Esophagus muscularis mucosa (tissue), 4 donors: ENCODE results near the gene LUZP1.

Experiments
- CTCF ChIP-seq, 3 experiments: fragments of 200-600 bp in 2 of 3; fragments of 450-650 bp in 1 of 3; sonication (generic) in 2 of 3; IDR thresholded peaks; one replicate each; pipeline ENCODE4 v1.5.1; 2017 to 2019; ENCODE audit warnings: antibody characterized with exemption in 3 of 3, mild to moderate bottlenecking in 2 of 3, moderate library complexity in 1 of 3
- EP300 ChIP-seq: sonication (generic); formaldehyde crosslinking; IDR thresholded peaks from one replicate; pipeline ENCODE4 v1.6.1; 2017; ENCODE audit warnings: antibody characterized with exemption
- POLR2A ChIP-seq: fragments of 450-650 bp; IDR thresholded peaks from one replicate; pipeline ENCODE4 v1.6.1; 2017; ENCODE audit warnings: antibody characterized with exemption, moderate library complexity, mild to moderate bottlenecking, low read depth
- POLR2AphosphoS5 ChIP-seq, 2 donors: sonication (generic); formaldehyde crosslinking; IDR thresholded peaks; one replicate each; pipeline ENCODE4 v1.6.1; 2017; ENCODE audit warnings: antibody characterized with exemption in 2 of 2

- TF ChIP-seq CTCF (IDR thresholded peaks at IDR 0.05) (no peak), EP300 (no peak), POLR2A (no peak), POLR2AphosphoS5 (IDR thresholded peaks at IDR 0.05) (no peak)
These were observed 46.5 kb downstream of the LUZP1 start for GRCh38 chr1:23122023-23122748.
